Duodenal mucosa (tissue), 2 donors: ENCODE measurements around the gene ARMH1.

Experiments used
- H3K27ac ChIP-seq: one replicate; pipeline ENCODE4 v1.7.0; 2013; ENCODE audit warnings: low read depth, low read length
- H3K27me3 ChIP-seq, 2 donors: one replicate each; pipeline ENCODE4 v1.7.0; 2013; ENCODE audit warnings: low read length in 2 of 2, control low read depth in 1 of 2; ENCODE audit not compliant: insufficient read depth in 2 of 2, control insufficient read depth in 1 of 2
- H3K36me3 ChIP-seq, 2 donors: one replicate each; pipeline ENCODE4 v1.7.0; 2013; ENCODE audit warnings: low read length in 2 of 2, control low read depth in 1 of 2; ENCODE audit not compliant: insufficient read depth in 2 of 2, control insufficient read depth in 1 of 2
- H3K4me1 ChIP-seq, 2 donors: one replicate each; pipeline ENCODE4 v1.7.0; 2013; ENCODE audit warnings: low read length in 2 of 2, control low read depth in 1 of 2; ENCODE audit not compliant: insufficient read depth in 2 of 2, control insufficient read depth in 1 of 2
- H3K4me3 ChIP-seq, 2 donors: one replicate each; pipeline ENCODE4 v1.7.0; 2013; ENCODE audit warnings: low read length in 2 of 2, low read depth in 1 of 2
- H3K9ac ChIP-seq, 2 donors: one replicate each; pipeline ENCODE4 v1.7.0; 2013; ENCODE audit warnings: low read length in 2 of 2, low read depth in 1 of 2
- H3K9me3 ChIP-seq, 2 donors: one replicate each; pipeline ENCODE4 v1.7.0; 2013; ENCODE audit warnings: low read length in 2 of 2, control low read depth in 1 of 2; ENCODE audit not compliant: control insufficient read depth in 1 of 2

ARMH1 gene

GRCh38 chr1:44636083-44636687, 38.3 kb upstream of the ARMH1 start:
- peaks cover 60 to 82% of the 10 kb centered on the region in 2 donors for H3K36me3 ChIP-seq
- H3K27me3 ChIP-seq, result no peaks in the 10 kb centered on the region
- no peak overlapping the region for H3K9ac ChIP-seq
- no peaks in the 10 kb centered on the region for H3K9me3 ChIP-seq
- H3K4me3 ChIP-seq, result no peak overlapping the region
- no peak overlapping the region for H3K27ac ChIP-seq
- H3K4me1 ChIP-seq, result peaks cover 23 to 24% of the 10 kb centered on the region in 2 donors

- Histone ChIP-seq H3K9ac (no peak overlapping the region), H3K4me1 (peaks cover 20 to 21% of the 10 kb centered on the region in 2 donors), H3K4me3 (no peak overlapping the region), H3K9me3 (no peaks in the 10 kb centered on the region), H3K36me3 (peaks cover 63 to 89% of the 10 kb centered on the region in 2 donors), H3K27me3 (no peaks in the 10 kb centered on the region), H3K27ac (no peak overlapping the region)
Observed at GRCh38 chr1:44636688-44637598, 37.6 kb upstream of the ARMH1 start.

GRCh38 chr1:44637702-44638411, 36.7 kb upstream of the ARMH1 start:
- no peaks in the 10 kb centered on the region for H3K9me3 ChIP-seq
- no peak overlapping the region for H3K4me3 ChIP-seq
- H3K9ac ChIP-seq, result no peak overlapping the region
- peaks cover 16 to 17% of the 10 kb centered on the region in 2 donors for H3K4me1 ChIP-seq
- H3K27ac ChIP-seq, result no peak overlapping the region
- peaks cover 68 to 98% of the 10 kb centered on the region in 2 donors for H3K36me3 ChIP-seq
- H3K27me3 ChIP-seq, result no peaks in the 10 kb centered on the region

- Histone ChIP-seq H3K27me3 (no peaks in the 10 kb centered on the region), H3K27ac (no peak overlapping the region), H3K9ac (no peak overlapping the region), H3K4me3 (no peak overlapping the region), H3K9me3 (no peaks in the 10 kb centered on the region), H3K4me1 (peaks cover 11 to 18% of the 10 kb centered on the region in 2 donors), H3K36me3 (peaks cover 69 to 100% of the 10 kb centered on the region in 2 donors)
Observed at GRCh38 chr1:44640200-44640853, 34.2 kb upstream of the ARMH1 start.

GRCh38 chr1:44641126-44642102, 33.1 kb upstream of the ARMH1 start:
- H3K27me3 ChIP-seq, result no peaks in the 10 kb centered on the region
- no peaks in the 10 kb centered on the region for H3K9me3 ChIP-seq
- H3K9ac ChIP-seq, result no peak overlapping the region
- H3K4me3 ChIP-seq, result no peak overlapping the region
- no peak overlapping the region for H3K27ac ChIP-seq
- H3K36me3 ChIP-seq, result peaks cover 63 to 95% of the 10 kb centered on the region in 2 donors
- peaks cover 21 to 27% of the 10 kb centered on the region in 2 donors for H3K4me1 ChIP-seq

- Histone ChIP-seq H3K27me3 (no peaks in the 10 kb centered on the region), H3K9ac (no peak overlapping the region), H3K4me1 (peaks cover 30 to 32% of the 10 kb centered on the region in 2 donors), H3K4me3 (no peak overlapping the region), H3K27ac (no peak overlapping the region), H3K9me3 (no peaks in the 10 kb centered on the region), H3K36me3 (peaks cover 60 to 95% of the 10 kb centered on the region in 2 donors)
Observed at GRCh38 chr1:44642255-44642654, 32.3 kb upstream of the ARMH1 start.

- no peak overlapping the region for H3K4me3 ChIP-seq
- no peak overlapping the region for H3K27ac ChIP-seq
- H3K4me1 ChIP-seq, result peaks cover 37 to 38% of the 10 kb centered on the region in 2 donors
- no peaks in the 10 kb centered on the region for H3K27me3 ChIP-seq
- H3K9me3 ChIP-seq, result no peaks in the 10 kb centered on the region
- H3K9ac ChIP-seq, result no peak overlapping the region
- peaks cover 56 to 95% of the 10 kb centered on the region in 2 donors for H3K36me3 ChIP-seq
Observed at GRCh38 chr1:44642925-44643324, 31.6 kb upstream of the ARMH1 start.

GRCh38 chr1:44643721-44644334, 30.7 kb upstream of the ARMH1 start:
- no peak overlapping the region for H3K4me3 ChIP-seq
- H3K27ac ChIP-seq, result no peak overlapping the region
- peaks cover 45 to 47% of the 10 kb centered on the region in 2 donors for H3K4me1 ChIP-seq
- no peaks in the 10 kb centered on the region for H3K9me3 ChIP-seq
- no peaks in the 10 kb centered on the region for H3K27me3 ChIP-seq
- H3K36me3 ChIP-seq, result peaks cover 50 to 93% of the 10 kb centered on the region in 2 donors
- H3K9ac ChIP-seq, result no peak overlapping the region

GRCh38 chr1:44644806-44645205, 29.7 kb upstream of the ARMH1 start:
- Histone ChIP-seq H3K9ac (no peak overlapping the region), H3K4me3 (no peak overlapping the region), H3K4me1 (peaks cover 55 to 57% of the 10 kb centered on the region in 2 donors), H3K27me3 (no peaks in the 10 kb centered on the region), H3K27ac (peak overlapping the region; percentile 4), H3K9me3 (no peaks in the 10 kb centered on the region), H3K36me3 (peaks cover 45 to 93% of the 10 kb centered on the region in 2 donors)
